DOHH2 (cell line): ENCODE data around the gene FKBP1A.
"Not testable (repeated sequence)": the region's sequence is repeated elsewhere in the genome, so short reads cannot be mapped to it uniquely, and the experiment has no call there.

Experiments
- H3F3A ChIP-seq: fragments of 200-600 bp; sonication (generic), shearing (Covaris generic); 2 replicates; pipeline ENCODE4 v1.6.0; 2016; ENCODE audit warnings: antibody characterized with exemption, mild to moderate bottlenecking; ENCODE audit not compliant: control insufficient read depth, insufficient read depth
- H3K27ac ChIP-seq: fragments of 200-600 bp; sonication (generic); 2 replicates; pipeline ENCODE4 v1.5.1; 2014; ENCODE audit warnings: low read depth, mild to moderate bottlenecking, low read length, moderate library complexity
- H3K27me3 ChIP-seq: fragments of 200-600 bp; sonication (generic); 2 replicates; pipeline ENCODE4 v1.6.1; 2014; ENCODE audit warnings: mild to moderate bottlenecking, low read length, mixed read lengths; ENCODE audit not compliant: control insufficient read depth
- H3K36me3 ChIP-seq: fragments of 200-600 bp; sonication (generic); 2 replicates; pipeline ENCODE4 v1.6.1; 2014; ENCODE audit warnings: mild to moderate bottlenecking, low read length, moderate library complexity, mixed read lengths; ENCODE audit not compliant: control insufficient read depth
- H3K4me1 ChIP-seq: fragments of 200-600 bp; sonication (generic); 2 replicates; pipeline ENCODE4 v1.6.1; 2014; ENCODE audit warnings: mild to moderate bottlenecking, low read length, mixed read lengths; ENCODE audit not compliant: control insufficient read depth
- H3K4me2 ChIP-seq: fragments of 200-600 bp; sonication (generic); 2 replicates; pipeline ENCODE4 v1.6.0; 2014; ENCODE audit warnings: mild to moderate bottlenecking, low read length, moderate library complexity
- H3K4me3 ChIP-seq: fragments of 200-600 bp; sonication (generic); 2 replicates; pipeline ENCODE4 v1.5.1; 2014; ENCODE audit warnings: mild to moderate bottlenecking, low read length, mixed read lengths
- H3K79me2 ChIP-seq: fragments of 200-600 bp; sonication (generic); 2 replicates; pipeline ENCODE4 v1.6.1; 2014; ENCODE audit warnings: mild to moderate bottlenecking, low read length, mixed read lengths; ENCODE audit not compliant: control insufficient read depth
- H3K9me2 ChIP-seq: fragments of 200-600 bp; sonication (generic); replicated peaks from 2 replicates; pipeline ENCODE4 v1.6.1; 2014; ENCODE audit warnings: mild to moderate bottlenecking, low read length, mixed read lengths; ENCODE audit not compliant: control insufficient read depth
- H3K9me3 ChIP-seq: fragments of 200-600 bp; sonication (generic); 2 replicates; pipeline ENCODE4 v1.6.1; 2014; ENCODE audit warnings: antibody characterized with exemption, low read length, mixed read lengths; ENCODE audit not compliant: control insufficient read depth, insufficient read depth
- H4K20me1 ChIP-seq: fragments of 200-600 bp; sonication (generic); 2 replicates; pipeline ENCODE4 v1.6.0; 2014; ENCODE audit warnings: low read depth, mild to moderate bottlenecking, antibody characterized with exemption, low read length, moderate library complexity; ENCODE audit not compliant: control insufficient read depth, insufficient read depth
- EZH2phosphoT487 ChIP-seq: fragments of 200-600 bp; sonication (generic); IDR thresholded peaks from 2 replicates; pipeline ENCODE4 v1.6.1; 2017; ENCODE audit warnings: borderline replicate concordance, mild to moderate bottlenecking, antibody characterized with exemption, low read length, moderate library complexity, mixed read lengths
- TF ChIP-seq, protein P1 (sequence below): fragments of 200-600 bp; sonication (generic); IDR thresholded peaks from one replicate; pipeline ENCODE4 v1.5.1; 2014; ENCODE audit warnings: antibody characterized with exemption, mild to moderate bottlenecking, low read depth, low read length; ENCODE audit not compliant: poor library complexity, severe bottlenecking

The FKBP1A gene

DNA sequence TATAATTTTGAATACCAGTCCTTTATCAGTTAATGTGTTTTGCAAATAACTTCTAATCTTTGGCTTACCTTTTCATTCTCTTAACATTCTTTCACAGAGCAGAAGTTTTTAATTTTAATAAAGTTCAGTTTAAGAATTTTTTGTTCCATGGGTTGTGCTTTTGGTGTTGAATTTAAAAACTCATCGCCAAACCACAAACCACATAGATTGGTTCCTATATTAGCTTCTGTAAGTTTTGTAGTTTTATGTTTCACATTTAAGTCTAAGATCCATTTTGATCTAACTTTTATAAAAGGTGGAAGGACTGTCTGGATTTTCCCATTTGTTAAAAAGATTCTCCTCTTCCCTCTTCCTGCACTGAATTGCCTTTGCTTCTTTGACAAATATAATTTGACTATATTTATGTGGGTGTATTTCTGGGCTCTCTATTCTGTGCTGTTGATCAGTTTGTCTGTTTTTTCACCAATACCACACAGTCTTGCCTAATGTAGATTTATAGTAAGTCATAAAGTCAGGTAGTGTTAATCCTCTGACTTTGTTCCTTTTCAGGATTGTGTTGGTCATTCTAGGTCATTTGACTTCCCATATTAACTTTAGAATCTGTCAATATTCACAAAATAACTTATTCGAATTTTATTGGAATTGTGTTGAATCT lies 46.4 kb downstream of the FKBP1A start:
- Histone ChIP-seq H3K79me2 (no peaks in the 10 kb centered on the region), H3K4me1 (no peaks in the 10 kb centered on the region), H3K9me3 (no peaks in the 10 kb centered on the region), H3K27me3 (no peaks in the 10 kb centered on the region), H3K36me3 (no peaks in the 10 kb centered on the region), H3K4me2 (no peak overlapping the region), H3F3A (no peaks in the 10 kb centered on the region), H3K9me2 (no peaks in the 10 kb centered on the region), H3K4me3 (no peak overlapping the region), H3K27ac (no peak overlapping the region), H4K20me1 (no peaks in the 10 kb centered on the region)
- no peak for TF ChIP-seq EZH2phosphoT487
- TF ChIP-seq, protein P1, sequence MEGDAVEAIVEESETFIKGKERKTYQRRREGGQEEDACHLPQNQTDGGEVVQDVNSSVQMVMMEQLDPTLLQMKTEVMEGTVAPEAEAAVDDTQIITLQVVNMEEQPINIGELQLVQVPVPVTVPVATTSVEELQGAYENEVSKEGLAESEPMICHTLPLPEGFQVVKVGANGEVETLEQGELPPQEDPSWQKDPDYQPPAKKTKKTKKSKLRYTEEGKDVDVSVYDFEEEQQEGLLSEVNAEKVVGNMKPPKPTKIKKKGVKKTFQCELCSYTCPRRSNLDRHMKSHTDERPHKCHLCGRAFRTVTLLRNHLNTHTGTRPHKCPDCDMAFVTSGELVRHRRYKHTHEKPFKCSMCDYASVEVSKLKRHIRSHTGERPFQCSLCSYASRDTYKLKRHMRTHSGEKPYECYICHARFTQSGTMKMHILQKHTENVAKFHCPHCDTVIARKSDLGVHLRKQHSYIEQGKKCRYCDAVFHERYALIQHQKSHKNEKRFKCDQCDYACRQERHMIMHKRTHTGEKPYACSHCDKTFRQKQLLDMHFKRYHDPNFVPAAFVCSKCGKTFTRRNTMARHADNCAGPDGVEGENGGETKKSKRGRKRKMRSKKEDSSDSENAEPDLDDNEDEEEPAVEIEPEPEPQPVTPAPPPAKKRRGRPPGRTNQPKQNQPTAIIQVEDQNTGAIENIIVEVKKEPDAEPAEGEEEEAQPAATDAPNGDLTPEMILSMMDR = no peak

DNA sequence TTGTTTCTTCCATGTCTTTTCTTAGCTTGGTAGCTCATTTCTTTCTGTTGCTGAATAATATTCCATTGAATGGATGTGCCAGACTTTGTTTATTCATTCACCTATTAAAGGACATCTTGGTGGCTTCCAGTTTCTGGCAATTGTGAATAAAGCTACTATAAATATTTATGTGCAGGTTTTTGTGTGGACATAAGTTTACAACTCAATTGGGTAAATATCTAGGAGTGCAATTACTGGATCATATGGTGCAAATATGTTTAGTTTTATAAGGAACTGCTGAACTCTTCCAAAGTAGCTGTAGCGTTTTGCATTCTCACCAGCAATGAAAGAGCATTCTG lies 47.1 kb downstream of the FKBP1A start:
- Histone ChIP-seq H3K9me3 (no peaks in the 10 kb centered on the region), H3K4me3 (no peak overlapping the region), H3K36me3 (no peaks in the 10 kb centered on the region), H3K27me3 (no peaks in the 10 kb centered on the region), H3K27ac (no peak overlapping the region), H3K4me1 (no peaks in the 10 kb centered on the region), H3F3A (no peaks in the 10 kb centered on the region), H3K79me2 (no peaks in the 10 kb centered on the region), H3K9me2 (no peaks in the 10 kb centered on the region), H3K4me2 (no peak overlapping the region), H4K20me1 (no peaks in the 10 kb centered on the region)
- no peak for TF ChIP-seq EZH2phosphoT487
- TF ChIP-seq, protein P1 = no peak

DNA sequence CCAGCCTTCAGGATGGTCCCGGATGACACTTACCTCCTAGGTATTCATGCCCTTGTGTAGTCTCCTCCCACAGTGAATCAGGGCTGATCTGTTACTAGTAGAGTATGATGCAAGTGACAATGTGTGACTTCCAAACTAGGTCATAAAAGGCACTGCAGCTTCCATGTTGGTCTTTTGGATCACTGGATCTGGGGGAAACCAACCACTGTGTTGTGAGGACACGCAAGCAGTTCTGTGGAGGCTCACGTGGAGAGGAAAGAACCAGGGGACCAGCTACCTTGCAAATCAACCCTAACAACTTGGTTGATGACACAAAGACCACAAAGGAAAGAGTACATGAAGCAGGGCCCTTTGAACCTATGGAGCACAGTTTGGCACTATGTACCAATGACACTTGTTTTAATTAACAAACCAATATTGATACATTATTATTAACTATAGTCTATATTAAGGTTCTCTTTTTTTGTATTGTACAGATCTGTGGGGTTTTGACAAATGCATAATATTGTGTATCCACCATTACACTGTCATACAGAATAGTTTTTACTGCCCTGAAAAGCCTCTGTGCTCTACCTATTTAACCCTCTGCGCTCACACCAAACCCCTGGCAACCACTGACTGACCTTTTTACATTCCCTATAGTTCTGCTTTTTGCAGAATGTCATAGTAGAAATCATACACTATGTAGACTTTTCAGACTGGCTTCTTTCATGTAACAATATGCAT lies 47.7 kb downstream of the FKBP1A start:
- TF ChIP-seq, protein P1 = no peak
- TF ChIP-seq EZH2phosphoT487 = no peak
- H3K79me2 ChIP-seq = no peaks in the 10 kb centered on the region
- no peaks in the 10 kb centered on the region for H3F3A ChIP-seq
- H3K9me2 ChIP-seq = no peaks in the 10 kb centered on the region
- no peaks in the 10 kb centered on the region for H3K36me3 ChIP-seq
- H3K4me1 ChIP-seq = no peaks in the 10 kb centered on the region
- no peaks in the 10 kb centered on the region for H3K9me3 ChIP-seq
- no peak overlapping the region for H3K4me2 ChIP-seq
- H4K20me1 ChIP-seq = no peaks in the 10 kb centered on the region
- H3K27me3 ChIP-seq = no peaks in the 10 kb centered on the region
- no peak overlapping the region for H3K27ac ChIP-seq
- no peak overlapping the region for H3K4me3 ChIP-seq

DNA sequence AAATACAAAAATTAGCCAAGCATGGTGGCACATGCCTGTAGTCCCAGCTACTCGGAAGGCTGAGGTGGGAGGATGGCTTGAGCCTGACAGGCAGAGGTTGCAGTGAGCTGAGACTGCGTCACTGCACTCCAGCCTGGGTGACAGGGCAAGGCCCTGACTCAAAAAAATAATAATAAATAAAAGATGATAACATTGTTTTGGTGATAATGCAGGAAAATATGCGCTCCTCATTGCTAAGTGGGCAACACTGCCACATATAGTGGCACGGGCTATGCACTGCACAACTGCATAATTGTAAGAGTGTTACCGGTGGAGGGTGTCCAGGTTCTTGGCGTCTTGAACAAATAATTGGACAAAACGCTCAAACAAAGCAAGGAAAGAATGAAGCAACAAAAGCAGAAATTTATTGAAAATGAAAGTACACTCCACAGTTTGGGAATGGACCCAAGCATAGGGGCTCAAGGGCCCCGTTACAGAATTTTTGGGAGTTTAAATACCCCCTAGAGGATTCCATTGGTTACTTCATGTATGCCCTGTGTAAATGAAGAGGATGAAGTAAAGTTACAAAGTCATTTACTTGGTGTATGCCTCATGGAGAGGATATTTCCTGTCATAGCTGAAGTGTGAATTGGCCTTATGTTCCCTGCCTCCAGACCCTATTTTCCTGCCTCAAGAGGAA lies 49.3 kb downstream of the FKBP1A start:
- not testable (repeated sequence) for H3K27ac ChIP-seq, H3K79me2 ChIP-seq, H3K4me3 ChIP-seq, H3K9me2 ChIP-seq, H3K9me3 ChIP-seq, H3F3A ChIP-seq, H4K20me1 ChIP-seq, H3K27me3 ChIP-seq, H3K36me3 ChIP-seq, H3K4me2 ChIP-seq, H3K4me1 ChIP-seq
